NT2/D1 (cell line): Measurements from ENCODE around the gene DLL1.

Source experiments
- SUZ12 ChIP-seq: IDR thresholded peaks from 2 replicates; pipeline ENCODE4 v1.6.1; 2011; ENCODE audit not compliant: insufficient read length, insufficient read depth; ENCODE audit errors: extremely low read depth
- YY1 ChIP-seq: IDR thresholded peaks from 2 replicates; pipeline ENCODE4 v1.6.1; 2011; ENCODE audit not compliant: insufficient read length, insufficient read depth
- ZNF274 ChIP-seq: IDR thresholded peaks from 2 replicates; pipeline ENCODE4 v1.6.1; 2011; ENCODE audit warnings: mild to moderate bottlenecking, low read depth, low read length

GRCh38 chr6:170287371-170287876, 3.5 kb downstream of the DLL1 start:
- TF ChIP-seq YY1 = no peak
- no peak for TF ChIP-seq ZNF274
- TF ChIP-seq SUZ12 = no peak
